GM18861 (cell line): Measurements from ENCODE around the gene HS1BP3.

Experiments
- ATAC-seq: cut with Tn5 transposase; IDR thresholded peaks from one replicate; pipeline ENCODE4 v1.9.1; 2021; ENCODE audit not compliant: unreplicated experiment

Gene HS1BP3

GRCh38 chr2:20589975-20590703, 60.8 kb downstream of the HS1BP3 start:
- ATAC-seq: no peak

DNA sequence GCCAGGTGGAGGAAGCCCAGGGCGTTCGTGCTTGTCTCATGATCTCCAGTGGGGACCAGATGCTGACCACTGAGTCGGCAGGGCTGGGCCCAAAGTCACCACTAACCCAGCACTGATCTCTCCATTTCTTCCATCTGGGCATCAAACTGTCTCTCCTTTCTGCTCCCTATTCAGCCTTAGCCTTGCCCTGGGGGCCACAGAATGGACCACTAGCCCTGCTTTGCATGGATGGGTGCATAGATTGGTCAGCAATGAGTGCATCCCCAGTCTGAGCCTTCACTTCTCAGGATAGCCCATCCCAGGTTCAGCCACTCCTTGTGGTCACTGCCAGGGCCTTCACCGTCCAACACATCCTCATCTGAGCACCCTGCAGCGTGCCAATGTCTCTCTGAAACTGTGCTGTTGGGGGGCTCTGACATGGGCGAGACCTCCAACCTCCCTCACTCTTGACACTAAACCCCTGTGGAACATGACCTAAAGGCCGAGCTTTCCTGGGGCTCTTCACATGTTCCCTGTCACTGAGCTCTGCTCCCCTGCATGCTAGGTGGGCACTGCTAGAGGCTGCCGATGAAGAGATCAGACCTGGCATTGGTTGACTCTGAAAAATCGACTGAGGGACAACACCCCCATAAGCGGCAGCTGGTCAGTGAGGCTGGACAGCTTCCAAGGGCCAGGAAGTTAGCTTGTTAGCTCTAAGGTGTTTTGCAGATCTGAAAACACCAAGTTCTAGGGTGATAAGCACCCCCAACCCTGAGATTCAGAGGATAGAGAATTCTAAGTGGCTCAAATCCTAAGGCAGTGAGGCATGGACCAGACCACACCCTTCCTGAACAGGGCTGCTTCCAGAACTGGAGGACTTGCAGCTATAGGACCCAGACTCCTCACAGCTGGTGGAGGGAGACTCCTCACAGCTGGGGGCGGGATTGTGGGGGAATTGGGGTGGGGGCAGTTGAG, 61.7 kb downstream of the HS1BP3 start:
- no peak for ATAC-seq

GRCh38 chr2:20585710-20586594, 64.9 kb downstream of the HS1BP3 start:
- ATAC-seq: no peak

- ATAC-seq: no peak
These were observed 65.6 kb downstream of the HS1BP3 start for GRCh38 chr2:20585359-20585709.

GRCh38 chr2:20584399-20585358, 66.2 kb downstream of the HS1BP3 start:
- ATAC-seq: no peak

GRCh38 chr2:20584045-20584398, 66.9 kb downstream of the HS1BP3 start:
- ATAC-seq: no peak

- no peak for ATAC-seq
These were observed 67.4 kb downstream of the HS1BP3 start for GRCh38 chr2:20583425-20583881.

DNA sequence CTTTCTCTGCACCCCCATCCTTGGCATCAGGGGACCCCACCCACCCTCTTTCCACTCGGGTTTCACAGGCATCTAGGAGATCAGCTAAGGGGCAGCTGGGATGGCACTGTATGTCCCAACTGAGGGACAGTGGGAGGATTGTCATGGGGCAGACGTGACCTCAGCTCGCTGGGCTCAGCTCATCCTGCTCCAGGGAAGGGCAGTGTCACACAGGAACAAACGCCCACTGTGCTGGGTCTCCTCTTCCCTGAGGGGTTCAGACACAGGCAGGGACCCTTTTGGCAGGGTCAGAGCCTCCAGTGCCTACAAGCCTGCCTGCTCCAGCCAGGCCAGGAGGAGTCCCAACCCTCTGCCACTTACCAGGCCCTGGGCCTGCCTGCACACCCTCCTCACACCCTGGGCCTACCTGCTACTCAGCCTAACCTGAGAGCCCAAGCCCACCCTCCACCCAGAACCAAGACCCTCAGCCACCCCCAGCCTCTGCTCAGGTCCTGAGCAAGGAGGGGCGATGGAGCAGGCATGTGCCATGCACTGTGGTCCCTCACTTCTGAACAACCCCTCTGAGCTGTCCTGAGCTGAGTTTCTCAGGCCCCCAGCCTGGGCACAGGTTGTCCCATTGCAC, 68.2 kb downstream of the HS1BP3 start:
- ATAC-seq: no peak

GRCh38 chr2:20580690-20581437, 70.0 kb downstream of the HS1BP3 start:
- ATAC-seq: no peak

- no peak for ATAC-seq
These were observed 71.0 kb downstream of the HS1BP3 start for GRCh38 chr2:20579866-20580265.

GRCh38 chr2:20578895-20579825, 71.7 kb downstream of the HS1BP3 start:
- ATAC-seq: peak; percentile 70

DNA sequence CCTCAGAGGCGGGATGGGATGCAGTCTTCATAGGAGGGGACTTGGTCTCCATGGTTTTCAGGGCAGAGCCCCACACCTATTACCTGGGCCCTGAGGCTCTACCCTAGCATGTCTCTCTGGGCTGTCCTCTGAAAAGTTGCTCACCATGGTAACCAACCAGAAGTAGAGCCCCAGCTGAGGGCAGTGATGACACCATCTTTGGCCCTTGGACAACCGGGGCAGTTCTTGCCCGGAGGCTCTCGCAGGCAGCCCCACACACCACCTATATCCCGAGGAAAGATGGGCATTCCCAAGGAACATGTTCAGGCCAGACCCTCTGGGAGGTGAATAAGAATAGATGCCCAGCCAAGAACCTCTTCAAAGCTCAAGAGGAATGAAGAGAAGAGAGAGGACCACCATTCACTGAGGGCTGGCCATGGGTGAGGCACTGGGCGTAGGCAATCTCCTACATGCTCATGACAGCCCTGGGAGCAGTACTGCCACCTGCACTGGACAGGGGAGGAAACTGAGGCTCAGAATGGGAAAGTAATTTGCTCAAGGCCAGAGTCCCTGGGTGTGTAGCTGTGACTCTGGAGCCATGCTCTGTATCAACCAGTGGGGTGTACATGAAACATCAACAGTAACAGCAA, 72.5 kb downstream of the HS1BP3 start:
- ATAC-seq: no peak

GRCh38 chr2:20577495-20578235, 73.2 kb downstream of the HS1BP3 start:
- no peak for ATAC-seq

GRCh38 chr2:20576598-20577115, 74.2 kb downstream of the HS1BP3 start:
- peak; percentile 70 for ATAC-seq

DNA sequence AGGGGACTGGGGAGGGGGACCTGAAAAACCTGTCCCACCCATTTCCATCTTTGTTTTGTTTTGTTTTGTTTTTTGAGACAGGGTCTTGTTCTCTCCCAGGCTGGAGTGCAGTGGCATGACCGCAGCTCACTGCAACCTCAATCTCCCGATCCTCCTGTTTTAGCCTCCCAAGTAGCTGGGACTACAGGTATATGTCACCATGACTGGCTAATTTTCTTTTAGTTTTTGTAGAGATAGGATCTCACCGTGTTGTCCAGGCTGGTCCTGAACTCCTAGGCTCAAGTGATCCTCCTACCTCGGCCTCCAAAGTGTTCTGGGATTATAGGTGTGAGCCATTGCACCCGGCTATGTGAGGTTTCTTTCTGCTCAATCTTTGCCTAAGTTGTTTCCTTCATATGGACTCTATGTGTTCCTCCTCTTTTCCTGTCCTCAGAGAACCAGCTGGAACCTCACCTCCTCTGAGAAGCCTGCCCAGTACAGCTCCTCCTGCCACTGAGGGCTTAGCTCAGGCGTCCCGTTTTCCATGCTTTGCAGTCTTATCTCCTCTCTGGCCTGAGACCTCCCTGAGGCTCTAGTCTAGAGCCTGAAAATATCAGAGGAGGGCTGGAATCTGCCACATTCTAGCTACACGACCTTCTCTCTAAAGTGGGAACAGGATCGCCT, 74.8 kb downstream of the HS1BP3 start:
- ATAC-seq: no peak

- no peak for ATAC-seq
These were observed 75.5 kb downstream of the HS1BP3 start for GRCh38 chr2:20575414-20575813.
